GM13976 (cell line): ENCODE measurements around the gene ADH1B.
"Not testable (repeated sequence)": the region's sequence is repeated elsewhere in the genome, so short reads cannot be mapped to it uniquely, and the experiment has no call there.

Source experiments
- DNase-seq: peaks from one replicate; pipeline ENCODE4 v3.0.0; 2012; ENCODE audit warnings: low spot score
- CTCF ChIP-seq: IDR thresholded peaks from 2 replicates; pipeline ENCODE4 v1.5.1; 2012; ENCODE audit warnings: borderline replicate concordance, mild to moderate bottlenecking; ENCODE audit not compliant: insufficient read depth; ENCODE audit errors: extremely low read depth, missing control alignments, control extremely low read depth
- in situ Hi-C: fragments of 300-500 bp; cut with MboI; formaldehyde crosslinking; loops from one replicate; pipeline ENCODE4 v1.12.0; 2022; ENCODE audit warnings: low sequenced_read_pairs, mixed read lengths, inconsistent platforms; ENCODE audit not compliant: unreplicated experiment

Gene ADH1B

GRCh38 chr4:99321241-99322191 is at the start of gene ADH1B:
Gene ADH1B (minus strand): TSS chr4:99321401. CDS start chr4:99321331, 70 bp downstream.
- no peak for TF ChIP-seq CTCF
- no peak for DNase-seq
- in situ Hi-C loops, result no loop called here

GRCh38 chr4:99367817-99368216 is 46.6 kb upstream of the ADH1B start:
- DNase-seq, in situ Hi-C loops: not testable (repeated sequence)

- no peak for DNase-seq
- no peak for TF ChIP-seq CTCF
- in situ Hi-C loops, result no loop called here
These were observed 45.3 kb upstream of the ADH1B start for GRCh38 chr4:99366491-99366890.

- TF ChIP-seq CTCF, result no peak
- in situ Hi-C loops, result no loop called here
- DNase-seq, result no peak
These were observed 41.6 kb upstream of the ADH1B start for GRCh38 chr4:99362768-99363167.

- in situ Hi-C loops, result no loop called here
- no peak for DNase-seq
- no peak for TF ChIP-seq CTCF
These were observed 40.7 kb upstream of the ADH1B start for GRCh38 chr4:99361899-99362275.

- no peak for DNase-seq
- in situ Hi-C loops, result no loop called here
- no peak for TF ChIP-seq CTCF
These were observed 40.2 kb upstream of the ADH1B start for GRCh38 chr4:99361268-99361898.
